BE2C (cell line): ENCODE data around the gene NPTN.

Experiments
- DNase-seq: peaks from one replicate; pipeline ENCODE4 v3.0.0-alpha.2; 2020
- H3K27me3 ChIP-seq: fragments of 250-450 bp; sonication (Bioruptor Pico); 2 replicates; pipeline ENCODE4 v1.5.1; 2020; ENCODE audit warnings: mild to moderate bottlenecking
- H3K36me3 ChIP-seq: fragments of 250-450 bp; sonication (Bioruptor Pico); 2 replicates; pipeline ENCODE4 v1.5.1; 2020; ENCODE audit warnings: mild to moderate bottlenecking
- H3K4me1 ChIP-seq: fragments of 250-450 bp; sonication (Bioruptor Pico); 2 replicates; pipeline ENCODE4 v1.5.1; 2020
- H3K4me3 ChIP-seq: 2 replicates; pipeline ENCODE4 v1.5.1; 2011; ENCODE audit warnings: low read depth, low read length
- H3K9me3 ChIP-seq: fragments of 250-450 bp; sonication (Bioruptor Pico); 2 replicates; pipeline ENCODE4 v1.5.1; 2020
- CTCF ChIP-seq: IDR thresholded peaks from 2 replicates; pipeline ENCODE4 v1.5.1; 2012; ENCODE audit warnings: mild to moderate bottlenecking, low read depth, low read length

The NPTN gene

GRCh38 chr15:73596174-73596573 is 37.0 kb downstream of the NPTN start:
- no peak for DNase-seq
- H3K27me3 ChIP-seq: no peaks in the 10 kb centered on the region
- H3K36me3 ChIP-seq: no peaks in the 10 kb centered on the region
- no peaks in the 10 kb centered on the region for H3K9me3 ChIP-seq
- no peak for TF ChIP-seq CTCF
- peaks cover 33% of the 10 kb centered on the region for H3K4me1 ChIP-seq
- H3K4me3 ChIP-seq: no peak overlapping the region

- no peak overlapping the region for H3K4me3 ChIP-seq
- peaks cover 30% of the 10 kb centered on the region for H3K4me1 ChIP-seq
- DNase-seq: no peak
- no peak for TF ChIP-seq CTCF
- no peaks in the 10 kb centered on the region for H3K27me3 ChIP-seq
- no peaks in the 10 kb centered on the region; the same call in 1 of the 2 replicates for H3K36me3 ChIP-seq
- no peaks in the 10 kb centered on the region for H3K9me3 ChIP-seq
Observed at GRCh38 chr15:73594109-73594508, 39.1 kb downstream of the NPTN start.

GRCh38 chr15:73593304-73594074 is 39.7 kb downstream of the NPTN start:
- Histone ChIP-seq H3K36me3 (peaks cover 3% of the 10 kb centered on the region; the same call in 1 of the 2 replicates), H3K4me1 (peaks cover 30% of the 10 kb centered on the region), H3K27me3 (no peaks in the 10 kb centered on the region), H3K9me3 (no peaks in the 10 kb centered on the region), H3K4me3 (no peak overlapping the region)
- peak; percentile 77 for DNase-seq
- TF ChIP-seq CTCF: no peak

- peaks cover 21% of the 10 kb centered on the region for H3K36me3 ChIP-seq
- H3K9me3 ChIP-seq: no peaks in the 10 kb centered on the region
- no peaks in the 10 kb centered on the region for H3K27me3 ChIP-seq
- no peak for TF ChIP-seq CTCF
- H3K4me1 ChIP-seq: peaks cover 27% of the 10 kb centered on the region
- no peak for DNase-seq
- H3K4me3 ChIP-seq: no peak overlapping the region
Observed at GRCh38 chr15:73590263-73590662, 42.9 kb downstream of the NPTN start.

GRCh38 chr15:73589766-73590165 is 43.4 kb downstream of the NPTN start:
- Histone ChIP-seq H3K27me3 (no peaks in the 10 kb centered on the region), H3K4me1 (peaks cover 25% of the 10 kb centered on the region), H3K9me3 (no peaks in the 10 kb centered on the region), H3K36me3 (peaks cover 21% of the 10 kb centered on the region), H3K4me3 (no peak overlapping the region)
- DNase-seq: no peak
- no peak for TF ChIP-seq CTCF

- Histone ChIP-seq H3K9me3 (no peaks in the 10 kb centered on the region), H3K4me1 (peaks cover 1% of the 10 kb centered on the region), H3K4me3 (no peak overlapping the region), H3K27me3 (no peaks in the 10 kb centered on the region), H3K36me3 (peaks cover 35% of the 10 kb centered on the region)
- no peak for DNase-seq
- no peak for TF ChIP-seq CTCF
Observed at GRCh38 chr15:73585871-73586654, 47.1 kb downstream of the NPTN start.
